GM12878 (cell line): ENCODE data around the gene GRB10. TPM values are rescaled to one million over a fixed set of nuclear protein-coding genes. Genes with fewer than 3 reads are reported as not detected.

Source experiments
- ATAC-seq: fragments of 200-7000 bp; cut with Tn5 transposase; 3 replicates; pipeline ENCODE4 v1.9.1; 2020; ENCODE audit warnings: mild to moderate bottlenecking, moderate library complexity
- BruUV-seq: library from RNA; stranded (reverse); fragments of 400-500 nt; replicated peaks from 2 replicates; lab custom pipeline; 2021; lab: Mats Ljungman, UMichigan
- CTCF ChIA-PET: fragments of 300-600 bp; sonication (Branson Sonifier 250); formaldehyde crosslinking; extraction: SDS; loops from one replicate; lab custom pipeline; 2021; ENCODE audit warnings: inconsistent platforms; lab: Yijun Ruan, JAX
- POLR2A ChIA-PET: fragments of 350-600 bp; formaldehyde crosslinking; extraction: SDS; loops from one replicate; lab custom pipeline; 2021; ENCODE audit warnings: inconsistent platforms; lab: Charles Lee
- RAD21 ChIA-PET: fragments of 300-600 bp; sonication (Branson Sonifier 250); formaldehyde crosslinking; loops from one replicate; lab custom pipeline; 2023; ENCODE audit warnings: antibody characterized with exemption; ENCODE audit not compliant: unreplicated experiment; lab: Charles Lee
- SMC1A ChIA-PET: fragments of 300-600 bp; sonication (Branson Sonifier 250); formaldehyde crosslinking; loops from one replicate; lab custom pipeline; 2023; ENCODE audit not compliant: unreplicated experiment, uncharacterized antibody; lab: Charles Lee
- DNase-seq: peaks from one replicate; pipeline ENCODE4 v3.0.0-alpha.2; 2011; ENCODE audit warnings: low read depth, low spot score
- FAIRE-seq: peaks from 3 replicates; lab custom pipeline; 2011; peaks lifted over from hg19 to GRCh38; lab: Jason Lieb, UNC
- H2AFZ ChIP-seq: 2 replicates; pipeline ENCODE4 v1.6.0; 2011; ENCODE audit warnings: low read depth, low read length, control low read depth; ENCODE audit not compliant: control insufficient read depth
- H3K27ac ChIP-seq: 2 replicates; pipeline ENCODE4 v1.5.1; 2011; ENCODE audit warnings: control low read depth; ENCODE audit not compliant: control insufficient read depth, insufficient read depth
- H3K27me3 ChIP-seq, 2 experiments: replicated peaks in 1 of 2; 2 replicates each; pipeline versions ENCODE4 v1.6.0 to v1.6.1; 2011; ENCODE audit warnings: low read length in 1 of 2; ENCODE audit not compliant: control insufficient read depth in 2 of 2, insufficient read depth in 2 of 2
- H3K36me3 ChIP-seq, 2 experiments: 2 replicates each; pipeline ENCODE4 v1.5.1; 2011; ENCODE audit warnings: low read length in 1 of 2; ENCODE audit not compliant: control insufficient read depth in 2 of 2, insufficient read depth in 2 of 2
- H3K4me1 ChIP-seq: 2 replicates; pipeline ENCODE4 v1.6.1; 2011; ENCODE audit warnings: mild to moderate bottlenecking, low read length, moderate library complexity, mixed read lengths; ENCODE audit not compliant: control insufficient read depth, insufficient read depth
- H3K4me2 ChIP-seq: 2 replicates; pipeline ENCODE4 v1.6.0; 2011; ENCODE audit warnings: control low read depth; ENCODE audit not compliant: control insufficient read depth, insufficient read depth
- H3K4me3 ChIP-seq: fragments of 200-600 bp; sonication (generic); 2 replicates; pipeline ENCODE4 v1.5.1; 2016
- H3K79me2 ChIP-seq: 2 replicates; pipeline ENCODE4 v1.6.0; 2011; ENCODE audit warnings: low read length; ENCODE audit not compliant: control insufficient read depth, insufficient read depth
- H3K9ac ChIP-seq: 2 replicates; pipeline ENCODE4 v1.8.0; 2011; ENCODE audit warnings: low read length, control low read depth, mixed read lengths; ENCODE audit not compliant: control insufficient read depth, insufficient read depth
- H3K9me3 ChIP-seq: replicated peaks from 3 replicates; pipeline ENCODE4 v1.5.1; 2011; ENCODE audit warnings: mild to moderate bottlenecking, low read length; ENCODE audit not compliant: control insufficient read depth, insufficient read depth
- H4K20me1 ChIP-seq: 2 replicates; pipeline ENCODE4 v1.6.0; 2011; ENCODE audit not compliant: control insufficient read depth, insufficient read depth
- BMI1 ChIP-seq: fragments of 450-650 bp; IDR thresholded peaks from 2 replicates; pipeline ENCODE4 v1.6.1; 2016; ENCODE audit warnings: mild to moderate bottlenecking, moderate library complexity, borderline replicate concordance
- E2F4 ChIP-seq: IDR thresholded peaks from 2 replicates; pipeline ENCODE4 v1.6.1; 2012; ENCODE audit warnings: low read depth, low read length, improper control_type of control experiment
- FOS ChIP-seq: IDR thresholded peaks from 3 replicates; pipeline ENCODE4 v1.6.1; 2011; ENCODE audit warnings: borderline replicate concordance; ENCODE audit not compliant: insufficient read length; ENCODE audit errors: extremely low read depth
- IKZF2 ChIP-seq, 2 experiments: fragments of 450-650 bp; IDR thresholded peaks; 2 replicates each; pipeline ENCODE4 v1.6.1; 2017; ENCODE audit warnings: mild to moderate bottlenecking in 2 of 2, moderate library complexity in 2 of 2
- IRF4 ChIP-seq: IDR thresholded peaks from 2 replicates; pipeline ENCODE4 v1.6.1; 2011; ENCODE audit warnings: low read depth, low read length
- MYC ChIP-seq: IDR thresholded peaks from 2 replicates; pipeline ENCODE4 v1.6.1; 2011; ENCODE audit warnings: mild to moderate bottlenecking, low read length, moderate library complexity, inconsistent platforms; ENCODE audit not compliant: insufficient read depth, insufficient replicate concordance, insufficient read length, severe bottlenecking
- NFXL1 ChIP-seq: fragments of 450-650 bp; IDR thresholded peaks from 2 replicates; pipeline ENCODE4 v1.6.1; 2017; ENCODE audit warnings: antibody characterized with exemption, mild to moderate bottlenecking, borderline replicate concordance
- NFYB ChIP-seq: IDR thresholded peaks from 2 replicates; pipeline ENCODE4 v1.6.1; 2011; ENCODE audit warnings: low read depth, mild to moderate bottlenecking, low read length, improper control_type of control experiment, moderate library complexity; ENCODE audit not compliant: insufficient read depth
- NR2C1 ChIP-seq: fragments of 450-650 bp; IDR thresholded peaks from 2 replicates; pipeline ENCODE4 v1.6.1; 2017; ENCODE audit warnings: antibody characterized with exemption, mild to moderate bottlenecking, moderate library complexity
- RAD51 ChIP-seq: fragments of 450-650 bp; IDR thresholded peaks from 2 replicates; pipeline ENCODE4 v1.6.1; 2016; ENCODE audit warnings: moderate library complexity, mild to moderate bottlenecking, inconsistent platforms
- RUNX3 ChIP-seq: IDR thresholded peaks from 2 replicates; pipeline ENCODE4 v1.6.1; 2012; ENCODE audit warnings: low read length, inconsistent platforms
- SIN3A ChIP-seq: IDR thresholded peaks from 2 replicates; pipeline ENCODE4 v1.6.1; 2012; ENCODE audit warnings: low read depth, low read length, improper control_type of control experiment
- SPI1 ChIP-seq: IDR thresholded peaks from 2 replicates; pipeline ENCODE4 v1.6.1; 2011; ENCODE audit warnings: low read depth, mild to moderate bottlenecking, low read length, moderate library complexity, borderline replicate concordance; ENCODE audit not compliant: insufficient read depth
- SREBF2 ChIP-seq: IDR thresholded peaks from 2 replicates; pipeline ENCODE4 v1.6.1; 2012; ENCODE audit warnings: mild to moderate bottlenecking, low read length
- TCF12 ChIP-seq: IDR thresholded peaks from 2 replicates; pipeline ENCODE4 v1.6.1; 2011; ENCODE audit warnings: low read depth, mild to moderate bottlenecking, low read length
- TCF7 ChIP-seq: IDR thresholded peaks from 2 replicates; pipeline ENCODE4 v1.6.1; 2014; ENCODE audit warnings: antibody characterized with exemption, borderline replicate concordance
- WRNIP1 ChIP-seq: IDR thresholded peaks from 2 replicates; pipeline ENCODE4 v1.6.1; 2011; ENCODE audit warnings: low read depth, low read length, improper control_type of control experiment, borderline replicate concordance
- ZBED1 ChIP-seq: IDR thresholded peaks from 2 replicates; pipeline ENCODE4 v1.6.1; 2016; ENCODE audit warnings: borderline replicate concordance
- ZNF622 ChIP-seq: fragments of 450-650 bp; IDR thresholded peaks from 2 replicates; pipeline ENCODE4 v1.6.1; 2017; ENCODE audit warnings: mild to moderate bottlenecking, inconsistent platforms
- WGBS: methylation state at CpG from one replicate; pipeline ENCODE4 v1.1.6; 2016; ENCODE audit warnings: low lambda C conversion rate; ENCODE audit not compliant: insufficient replicate concordance, insufficient coverage; ENCODE audit errors: missing lambda C conversion rate; 5-methylcytosine and 5-hydroxymethylcytosine counted together
- in situ Hi-C: fragments of 300-500 bp; cut with MboI; formaldehyde crosslinking; loops from 9 replicates; pipeline ENCODE4 v1.14.3; 2018; ENCODE audit warnings: mixed read lengths
- intact Hi-C: fragments of 100-400 bp; cut with micrococcal nuclease; formaldehyde crosslinking; loops from one replicate; pipeline ENCODE4 v1.14.2; 2022; ENCODE audit not compliant: unreplicated experiment
- polyA plus RNA-seq, 11 experiments: library from polyadenylated mRNA; depleted of rRNA in 4 of 11; unstranded in 6 of 11; stranded (reverse) in 5 of 11; fragments of >200 nt; fragmentation: Nextera tagmentation in 4 of 11; fragmentation: Illumina TruSeq in 1 of 11; extraction: Ambion mirVana in 4 of 11; extraction: Trizol in 1 of 11; gene quantifications; 1 replicate in 1 of 11; 2 replicates in 10 of 11; pipeline versions ENCODE4 v1.2.1 to v1.2.3, GENCODE V29; 2011 to 2016; ENCODE audit warnings: inconsistent platforms in 2 of 11, missing spikeins in 2 of 11, low read depth in 1 of 11
- total RNA-seq, 4 experiments: library from RNA; depleted of rRNA in 3 of 4; stranded (reverse); fragments of >200 nt in 3 of 4; fragmentation: Illumina TruSeq in 1 of 4; extraction: Trizol in 1 of 4; gene quantifications; 2 replicates each; pipeline versions ENCODE4 v1.2.1 to v1.2.3, GENCODE V29; 2013 to 2021
- TF ChIP-seq, protein P1 (sequence below): fragments of 150-350 bp; IDR thresholded peaks from 2 replicates; pipeline ENCODE4 v1.6.1; 2016; ENCODE audit warnings: low read depth, low read length

GRB10 gene
- total and polyA plus RNA-seq, 10 of the 15 experiments (the other 5 are each of a cell fraction or from before 2014, with no cell fraction given) = 0.04 to 0.33 TPM; not detected in 8

- ATAC-seq (no peak), FAIRE-seq (no peak), DNase-seq (no peak)
- SMC1A ChIA-PET = no interaction called here
- intact Hi-C loops (no loop called here), in situ Hi-C loops (no loop called here)
- peaks cover 13% of the 10 kb centered on the region for H3K4me1 ChIP-seq
- no peaks in the 10 kb centered on the region for H3K79me2 ChIP-seq
- H4K20me1 ChIP-seq = no peaks in the 10 kb centered on the region
- H3K36me3 ChIP-seq = no peaks in the 10 kb centered on the region
- no peak overlapping the region for H3K4me3 ChIP-seq
- TF ChIP-seq, protein P1, sequence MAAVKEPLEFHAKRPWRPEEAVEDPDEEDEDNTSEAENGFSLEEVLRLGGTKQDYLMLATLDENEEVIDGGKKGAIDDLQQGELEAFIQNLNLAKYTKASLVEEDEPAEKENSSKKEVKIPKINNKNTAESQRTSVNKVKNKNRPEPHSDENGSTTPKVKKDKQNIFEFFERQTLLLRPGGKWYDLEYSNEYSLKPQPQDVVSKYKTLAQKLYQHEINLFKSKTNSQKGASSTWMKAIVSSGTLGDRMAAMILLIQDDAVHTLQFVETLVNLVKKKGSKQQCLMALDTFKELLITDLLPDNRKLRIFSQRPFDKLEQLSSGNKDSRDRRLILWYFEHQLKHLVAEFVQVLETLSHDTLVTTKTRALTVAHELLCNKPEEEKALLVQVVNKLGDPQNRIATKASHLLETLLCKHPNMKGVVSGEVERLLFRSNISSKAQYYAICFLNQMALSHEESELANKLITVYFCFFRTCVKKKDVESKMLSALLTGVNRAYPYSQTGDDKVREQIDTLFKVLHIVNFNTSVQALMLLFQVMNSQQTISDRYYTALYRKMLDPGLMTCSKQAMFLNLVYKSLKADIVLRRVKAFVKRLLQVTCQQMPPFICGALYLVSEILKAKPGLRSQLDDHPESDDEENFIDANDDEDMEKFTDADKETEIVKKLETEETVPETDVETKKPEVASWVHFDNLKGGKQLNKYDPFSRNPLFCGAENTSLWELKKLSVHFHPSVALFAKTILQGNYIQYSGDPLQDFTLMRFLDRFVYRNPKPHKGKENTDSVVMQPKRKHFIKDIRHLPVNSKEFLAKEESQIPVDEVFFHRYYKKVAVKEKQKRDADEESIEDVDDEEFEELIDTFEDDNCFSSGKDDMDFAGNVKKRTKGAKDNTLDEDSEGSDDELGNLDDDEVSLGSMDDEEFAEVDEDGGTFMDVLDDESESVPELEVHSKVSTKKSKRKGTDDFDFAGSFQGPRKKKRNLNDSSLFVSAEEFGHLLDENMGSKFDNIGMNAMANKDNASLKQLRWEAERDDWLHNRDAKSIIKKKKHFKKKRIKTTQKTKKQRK = no peak
- no peak for TF ChIP-seq RUNX3
- TF ChIP-seq FOS = no peak
- no peak for TF ChIP-seq ZBED1
- no peak for TF ChIP-seq E2F4
- TF ChIP-seq IRF4 = no peak
- no peak for TF ChIP-seq WRNIP1
- no peak for TF ChIP-seq BMI1
- no peak for TF ChIP-seq SPI1
- no peak for TF ChIP-seq SREBF2
- no peak for TF ChIP-seq ZNF622
- TF ChIP-seq SIN3A = no peak
- no peak for TF ChIP-seq NFYB
- TF ChIP-seq IKZF2 (IDR thresholded peaks at IDR 0.05) = no peak
- TF ChIP-seq NR2C1 = no peak
- no peak for TF ChIP-seq TCF7
- TF ChIP-seq TCF12 = no peak
- no peak for TF ChIP-seq NFXL1
- no peak for TF ChIP-seq RAD51
- no peak for TF ChIP-seq MYC
- H3K27me3 ChIP-seq = peaks cover 0 to 4% of the 10 kb centered on the region in 2 experiments; a peak in 1 of 4 replicates
- WGBS = 96% methylated on average over 3 of the region's 3 CpGs
- H3K4me2 ChIP-seq = no peak overlapping the region
- H2AFZ ChIP-seq = no peak overlapping the region
- POLR2A ChIA-PET = no interaction called here
- H3K9ac ChIP-seq = no peak overlapping the region
- H3K9me3 ChIP-seq = no peaks in the 10 kb centered on the region; the same call in 2 of the 3 replicates
- RAD21 ChIA-PET = no interaction called here
- CTCF ChIA-PET = no interaction called here
- no TSS peak for BruUV-seq
- no peak overlapping the region for H3K27ac ChIP-seq
These were observed 127.2 kb downstream of the GRB10 start for GRCh38 chr7:50655490-50655889.
